ENCODE results near the gene APBB3.

- TF ChIP-seq POLR2A (IDR thresholded peaks at IDR 0.05), result no peak
- TF ChIP-seq CTCF (IDR thresholded peaks at IDR 0.05), result no peak
Measured at GRCh38 chr5:140524003-140524402, 40.4 kb downstream of the APBB3 start.

All from heart left ventricle (tissue), 13 donors.